Endothelial cell of umbilical vein (primary cell): ENCODE data around the gene TMEM108. TPM values are rescaled to one million over a fixed set of nuclear protein-coding genes. Genes with fewer than 3 reads are reported as not detected.

Experiments
- BruUV-seq: library from RNA; stranded (reverse); fragments of 400-500 nt; replicated peaks from 2 replicates; lab custom pipeline; 2021; lab: Mats Ljungman, UMichigan
- CTCF ChIA-PET: fragments of 300-600, 350-600 bp; sonication (Branson Sonifier 250); formaldehyde crosslinking; loops from one replicate; lab custom pipeline; 2021; ENCODE audit warnings: antibody characterized with exemption, inconsistent platforms; lab: Charles Lee
- POLR2A ChIA-PET: fragments of 300-600, 350-600 bp; sonication (Branson Sonifier 250); formaldehyde crosslinking; loops from one replicate; lab custom pipeline; 2021; ENCODE audit warnings: antibody characterized with exemption, inconsistent platforms; lab: Charles Lee
- DNase-seq: peaks from one replicate; pipeline ENCODE4 v3.0.0-alpha.2; 2011; ENCODE audit warnings: low read depth, low spot score
- FAIRE-seq: peaks from 2 replicates; lab custom pipeline; 2011; peaks lifted over from hg19 to GRCh38; lab: Jason Lieb, UNC
- H2AFZ ChIP-seq: 2 replicates; pipeline ENCODE4 v1.6.0; 2012; ENCODE audit warnings: low read depth, low read length, control low read depth, inconsistent platforms
- H3K27ac ChIP-seq: 2 replicates; pipeline ENCODE4 v1.5.1; 2011; ENCODE audit warnings: low read depth, mild to moderate bottlenecking, control low read depth, low read length, moderate library complexity; ENCODE audit not compliant: insufficient read depth
- H3K27me3 ChIP-seq, 2 experiments: 2 replicates each; pipeline versions ENCODE4 v1.6.0 to v1.6.1; 2011; ENCODE audit warnings: low read length in 2 of 2, mixed read lengths in 1 of 2; ENCODE audit not compliant: control insufficient read depth in 2 of 2, insufficient read depth in 2 of 2
- H3K36me3 ChIP-seq, 2 experiments: 2 replicates in 1 of 2; 3 replicates in 1 of 2; pipeline ENCODE4 v1.5.1; 2011; ENCODE audit warnings: low read length in 2 of 2, mild to moderate bottlenecking in 1 of 2, moderate library complexity in 1 of 2; ENCODE audit not compliant: control insufficient read depth in 2 of 2, insufficient read depth in 2 of 2; ENCODE audit errors: extremely low read depth in 1 of 2
- H3K4me1 ChIP-seq: 3 replicates; pipeline ENCODE4 v1.5.1; 2011; ENCODE audit warnings: mild to moderate bottlenecking, low read length; ENCODE audit not compliant: control insufficient read depth, insufficient read depth; ENCODE audit errors: extremely low read depth
- H3K4me2 ChIP-seq: 2 replicates; pipeline ENCODE4 v1.6.1; 2011; ENCODE audit warnings: low read length, control low read depth, mixed read lengths; ENCODE audit not compliant: insufficient read depth
- H3K4me3 ChIP-seq, 3 experiments: fragments of 200-600 bp in 1 of 3; sonication (generic), shearing (Covaris generic) in 1 of 3; replicated peaks in 1 of 3; 2 replicates each; pipeline ENCODE4 v1.5.1; 2011 to 2016; ENCODE audit warnings: control low read depth in 3 of 3, low read length in 3 of 3, mild to moderate bottlenecking in 2 of 3, inconsistent platforms in 1 of 3, low read depth in 1 of 3, moderate library complexity in 1 of 3; ENCODE audit not compliant: insufficient read depth in 1 of 3
- H3K79me2 ChIP-seq: 2 replicates; pipeline ENCODE4 v1.6.0; 2012; ENCODE audit warnings: low read length, inconsistent platforms; ENCODE audit not compliant: control insufficient read depth, insufficient read depth
- H3K9ac ChIP-seq: replicated peaks from 2 replicates; pipeline ENCODE3; 2011; ENCODE audit warnings: low read length, control low read depth; ENCODE audit not compliant: insufficient read depth; ENCODE audit errors: extremely low read depth
- H3K9me1 ChIP-seq: replicated peaks from 3 replicates; pipeline ENCODE4 v1.6.0; 2011; ENCODE audit warnings: mild to moderate bottlenecking, low read length; ENCODE audit not compliant: control insufficient read depth, insufficient read depth; ENCODE audit errors: extremely low read depth
- H3K9me3 ChIP-seq: replicated peaks from 2 replicates; pipeline ENCODE4 v1.5.1; 2012; ENCODE audit warnings: low read length, inconsistent platforms; ENCODE audit not compliant: control insufficient read depth, insufficient read depth
- H4K20me1 ChIP-seq: replicated peaks from 2 replicates; pipeline ENCODE3; 2011; ENCODE audit warnings: mild to moderate bottlenecking, low read length; ENCODE audit not compliant: control insufficient read depth, insufficient read depth; ENCODE audit errors: extremely low read depth
- CTCF ChIP-seq, 2 donors: IDR thresholded peaks; 1 replicate in 1 of 2; 2 replicates in 1 of 2; pipeline ENCODE4 v1.5.1; 2011; ENCODE audit warnings: low read length in 2 of 2, mild to moderate bottlenecking in 2 of 2, moderate library complexity in 2 of 2, control low read depth in 1 of 2, inconsistent platforms in 1 of 2, low read depth in 1 of 2; ENCODE audit not compliant: insufficient read depth in 1 of 2; ENCODE audit errors: extremely low read depth in 1 of 2
- EZH2 ChIP-seq: IDR thresholded peaks from 2 replicates; pipeline ENCODE4 v1.6.1; 2012; ENCODE audit warnings: borderline replicate concordance, low read depth, mild to moderate bottlenecking, moderate library complexity, low read length, inconsistent platforms; ENCODE audit not compliant: severe bottlenecking
- FOS ChIP-seq: IDR thresholded peaks from 2 replicates; pipeline ENCODE4 v1.6.1; 2011; ENCODE audit warnings: mild to moderate bottlenecking, low read length, moderate library complexity, borderline replicate concordance; ENCODE audit not compliant: insufficient read depth
- GATA2 ChIP-seq: IDR thresholded peaks from 2 replicates; pipeline ENCODE4 v1.7.0; 2011; ENCODE audit warnings: low read depth, mild to moderate bottlenecking, moderate library complexity, mixed read lengths, low read length; ENCODE audit not compliant: insufficient read length, insufficient read depth
- JUN ChIP-seq: IDR thresholded peaks from 2 replicates; pipeline ENCODE4 v1.6.1; 2011; ENCODE audit warnings: borderline replicate concordance, low read depth; ENCODE audit not compliant: insufficient read length, insufficient read depth
- MAX ChIP-seq: IDR thresholded peaks from 2 replicates; pipeline ENCODE4 v1.6.1; 2011; ENCODE audit not compliant: insufficient read depth, insufficient read length
- MYC ChIP-seq: IDR thresholded peaks from one replicate; pipeline ENCODE4 v1.6.1; 2011; ENCODE audit warnings: mild to moderate bottlenecking, low read depth, low read length
- POLR2A ChIP-seq: IDR thresholded peaks from 2 replicates; pipeline ENCODE4 v1.6.1; 2012; ENCODE audit warnings: low read depth, mild to moderate bottlenecking, control low read depth, low read length
- POLR2AphosphoS5 ChIP-seq: IDR thresholded peaks from 2 replicates; pipeline ENCODE4 v1.6.1; 2012; ENCODE audit warnings: low read depth, mild to moderate bottlenecking, control low read depth, low read length, moderate library complexity; ENCODE audit not compliant: insufficient read depth
- dilution Hi-C: fragments of 300-500 bp; cut with MboI; formaldehyde crosslinking; loops from one replicate; pipeline ENCODE4 v1.15.0; 2019; ENCODE audit warnings: low sequenced_read_pairs; ENCODE audit not compliant: extremely low pct_ligation_motif_present
- intact Hi-C: fragments of 100-400 bp; cut with micrococcal nuclease; formaldehyde crosslinking; loops from one replicate; pipeline ENCODE4 v1.10.0; 2022
- polyA plus RNA-seq, 4 experiments: library from polyadenylated mRNA; depleted of rRNA in 3 of 4; stranded (reverse) in 3 of 4; unstranded in 1 of 4; fragments of >200 nt; gene quantifications; 2 replicates each; pipeline versions ENCODE4 v1.2.1 to v1.2.3, GENCODE V29; 2011 to 2012; ENCODE audit warnings: missing spikeins in 1 of 4
- total RNA-seq: library from RNA; stranded (reverse); gene quantifications from 2 replicates; pipeline ENCODE4 v1.2.3, GENCODE V29; 2021

TMEM108 gene
- total and polyA plus RNA-seq, 2 donors (not counting 3 experiments of a cell fraction or from before 2014, with no cell fraction given) = 0.40 to 1.1 TPM

GRCh38 chr3:133127381-133127780, 89.2 kb downstream of the TMEM108 start:
- H3K79me2 ChIP-seq = no peaks in the 10 kb centered on the region
- H3K4me1 ChIP-seq = no peaks in the 10 kb centered on the region
- TF ChIP-seq GATA2 (no peak), POLR2A (no peak), FOS (no peak), EZH2 (no peak), POLR2AphosphoS5 (no peak), CTCF (IDR thresholded peaks at IDR 0.05; ENCODE audit: extremely low read depth in 1 of 2, insufficient read depth in 1 of 2, low read depth in 1 of 2, low read length in 2 of 2) (no peak), JUN (no peak), MYC (no peak), MAX (no peak)
- FAIRE-seq = no peak
- BruUV-seq = no TSS peak
- no peak overlapping the region for H2AFZ ChIP-seq
- ChIA-PET POLR2A (no interaction called here), CTCF (no interaction called here)
- no peak for DNase-seq
- H3K9me3 ChIP-seq = no peaks in the 10 kb centered on the region
- intact Hi-C loops = no loop called here
- no peaks in the 10 kb centered on the region for H3K9me1 ChIP-seq
- no peaks in the 10 kb centered on the region for H3K36me3 ChIP-seq
- H4K20me1 ChIP-seq = no peaks in the 10 kb centered on the region
- dilution Hi-C loops = no loop called here
- no peak overlapping the region for H3K27ac ChIP-seq
- no peak overlapping the region for H3K4me3 ChIP-seq
- H3K27me3 ChIP-seq = no peaks in the 10 kb centered on the region
- H3K4me2 ChIP-seq = no peak overlapping the region
- H3K9ac ChIP-seq = no peak overlapping the region
